HG03439 (cell line): Measurements from ENCODE around the gene MKRN2OS.

Source experiments
- ATAC-seq: cut with Tn5 transposase; IDR thresholded peaks from one replicate; pipeline ENCODE4 v1.9.1; 2021; ENCODE audit warnings: mild to moderate bottlenecking, moderate library complexity; ENCODE audit not compliant: unreplicated experiment

MKRN2OS gene

GRCh38 chr3:12515631-12516030 is 29.7 kb downstream of the MKRN2OS start:
- ATAC-seq = no peak

GRCh38 chr3:12513694-12514446 is 31.4 kb downstream of the MKRN2OS start:
- no peak for ATAC-seq

DNA sequence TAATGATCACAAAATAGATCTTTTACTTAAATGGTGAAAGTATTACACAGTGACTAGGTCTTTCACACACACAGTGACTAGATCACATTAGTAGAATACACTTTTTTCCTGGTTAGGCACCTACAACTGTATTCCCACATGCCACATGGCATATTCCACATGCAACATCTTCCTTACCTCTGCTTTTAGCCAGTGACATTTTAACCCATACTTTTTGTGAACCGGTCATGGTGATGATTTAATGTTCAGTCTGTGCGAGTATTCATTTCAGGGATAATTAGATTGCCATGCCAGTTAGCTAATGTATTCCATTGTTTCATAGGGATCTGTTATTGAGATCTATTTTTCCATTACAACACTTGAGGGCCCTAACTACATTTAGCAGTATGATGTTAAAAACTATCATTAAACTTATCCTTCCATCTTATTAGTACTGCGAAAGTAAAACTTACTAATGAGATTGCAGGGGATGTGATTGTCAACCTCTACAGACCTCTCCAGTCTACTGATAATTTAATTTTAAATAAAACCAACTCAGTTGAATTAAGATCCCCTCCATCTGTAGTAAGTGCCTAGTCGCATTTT is 32.7 kb downstream of the MKRN2OS start:
- no peak for ATAC-seq

GRCh38 chr3:12509466-12509865 is 35.8 kb downstream of the MKRN2OS start:
- ATAC-seq = no peak

GRCh38 chr3:12508291-12508700 is 37.0 kb downstream of the MKRN2OS start:
- ATAC-seq = no peak

DNA sequence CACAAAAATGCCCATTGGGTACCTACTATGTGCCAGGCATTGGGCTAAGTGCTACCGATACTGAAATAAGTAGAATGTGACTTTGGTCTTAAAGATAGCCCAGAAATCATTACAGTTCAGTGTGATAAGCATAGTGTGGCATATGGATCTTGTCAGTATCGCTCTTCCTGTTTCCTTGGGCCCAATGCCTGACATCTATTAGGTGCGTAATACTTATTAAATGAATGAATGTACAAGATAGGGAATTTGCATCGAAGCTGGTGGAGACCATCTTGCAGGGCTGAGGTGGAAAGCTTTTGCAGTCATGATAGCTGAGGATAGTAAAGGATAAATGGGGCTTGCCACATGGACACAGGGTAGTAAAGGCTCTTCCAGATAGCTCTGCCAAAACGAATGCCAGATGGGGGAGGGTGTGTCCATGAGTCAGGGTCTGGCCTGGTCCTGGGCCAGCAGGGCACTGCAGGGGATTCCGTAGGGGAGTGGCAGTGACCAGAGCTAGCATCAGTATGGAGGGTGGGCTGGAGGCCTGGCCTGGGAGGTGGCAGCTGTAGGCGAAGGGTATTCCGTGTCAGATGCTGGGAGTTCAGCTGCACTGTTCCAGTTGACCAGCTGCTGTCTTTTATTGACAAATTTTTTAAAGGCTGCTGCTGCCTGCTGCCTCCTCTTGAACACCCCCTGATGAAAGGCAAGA is 37.6 kb downstream of the MKRN2OS start:
- ATAC-seq = no peak

DNA sequence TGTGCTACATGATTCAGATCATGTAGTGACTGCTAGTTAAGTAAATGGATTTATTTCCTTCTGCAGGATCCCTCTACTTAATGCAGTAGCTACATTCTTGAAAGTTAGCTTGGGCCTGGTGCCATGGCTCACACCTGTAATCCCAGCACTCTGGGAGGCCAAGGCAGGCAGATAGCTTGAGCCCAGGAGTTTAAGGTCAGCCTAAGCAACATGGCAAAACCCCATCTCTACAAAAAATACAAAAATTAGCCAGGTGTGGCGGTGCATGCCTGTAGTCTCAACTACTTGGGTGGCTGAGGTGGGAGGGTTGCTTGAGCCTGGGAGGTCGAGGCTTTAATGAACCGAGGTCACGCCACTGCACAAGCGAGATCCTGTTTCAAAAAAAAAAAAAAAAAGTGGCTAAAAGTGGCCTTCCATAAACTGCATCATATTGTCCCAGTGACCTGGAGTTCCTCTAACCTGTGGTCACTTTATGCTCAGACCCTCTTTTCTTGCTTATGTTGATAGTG is 39.0 kb downstream of the MKRN2OS start:
- ATAC-seq = no peak

GRCh38 chr3:12503126-12503957 is 42.0 kb downstream of the MKRN2OS start:
- no peak for ATAC-seq

DNA sequence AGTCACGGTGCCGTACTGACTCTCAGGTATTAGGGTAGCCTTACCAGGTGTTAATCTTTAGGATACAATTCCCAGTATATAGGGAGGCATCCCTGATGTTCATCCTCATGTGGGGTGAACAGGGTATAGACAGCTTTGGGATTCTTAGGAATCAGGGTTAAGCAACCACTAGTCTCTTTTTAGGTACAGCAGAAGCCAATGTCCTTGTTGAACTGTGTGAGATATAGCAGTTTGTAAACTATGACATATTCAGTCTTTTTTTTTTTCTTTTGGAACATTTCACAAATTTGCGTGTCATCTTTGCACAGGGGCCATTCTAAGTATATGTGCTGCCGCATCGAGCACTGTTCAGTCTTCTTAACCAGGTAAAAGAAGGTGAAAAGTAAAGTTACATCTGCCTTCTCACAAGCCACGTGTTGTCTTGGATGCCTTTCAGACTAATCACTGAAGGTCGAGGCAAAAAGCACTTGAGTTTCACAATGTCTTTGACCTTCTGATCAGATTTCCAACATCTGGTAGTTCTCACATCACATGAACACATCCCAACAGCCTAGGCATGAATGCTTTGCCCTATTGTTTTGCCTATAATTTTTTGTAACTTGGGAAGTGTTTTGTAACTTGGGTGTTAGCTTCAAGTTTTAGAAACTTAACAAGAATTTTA is 43.8 kb downstream of the MKRN2OS start:
- no peak for ATAC-seq

DNA sequence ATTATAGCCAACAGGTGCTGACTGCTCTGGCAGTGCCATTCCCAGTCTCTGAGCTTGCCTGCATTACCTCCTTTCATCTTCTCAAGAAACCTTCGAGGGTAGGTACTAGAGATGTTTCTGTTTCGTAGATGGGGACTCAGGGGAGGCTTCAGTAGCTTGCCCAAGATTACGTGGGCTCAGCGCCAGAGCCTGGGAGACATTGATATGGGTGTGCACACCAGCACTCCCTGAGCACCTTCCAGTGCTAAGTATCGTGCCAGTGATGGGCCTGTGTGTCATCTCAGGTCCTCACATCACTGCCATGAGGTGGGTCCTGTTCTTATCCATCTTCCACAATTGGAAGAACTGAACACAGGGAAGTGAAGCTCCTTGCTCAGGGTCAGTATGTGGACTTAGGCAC is 45.8 kb downstream of the MKRN2OS start:
- ATAC-seq = no peak

- ATAC-seq = no peak
Measured at GRCh38 chr3:12496453-12496761, 48.9 kb downstream of the MKRN2OS start.

GRCh38 chr3:12495749-12496452 is 49.4 kb downstream of the MKRN2OS start:
- ATAC-seq = no peak

DNA sequence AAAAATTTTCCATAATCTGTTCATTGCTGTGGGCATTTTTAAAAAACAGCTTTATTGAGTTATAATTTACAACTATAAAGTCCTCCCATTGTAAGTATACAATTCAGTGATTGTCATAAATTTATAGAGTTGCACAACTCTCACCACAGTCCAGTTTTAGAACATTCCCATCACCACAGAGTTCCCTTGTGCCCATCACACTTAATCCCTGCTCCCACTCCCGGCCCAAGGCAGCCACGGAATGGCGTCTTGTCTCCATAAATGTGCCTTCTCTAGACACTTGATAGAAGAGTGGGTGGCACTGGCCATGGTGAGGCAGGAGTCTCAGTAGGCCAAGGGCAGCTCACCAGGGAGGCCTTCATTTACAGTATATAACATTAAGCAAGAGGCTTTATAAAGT is 54.8 kb downstream of the MKRN2OS start:
- no peak for ATAC-seq

DNA sequence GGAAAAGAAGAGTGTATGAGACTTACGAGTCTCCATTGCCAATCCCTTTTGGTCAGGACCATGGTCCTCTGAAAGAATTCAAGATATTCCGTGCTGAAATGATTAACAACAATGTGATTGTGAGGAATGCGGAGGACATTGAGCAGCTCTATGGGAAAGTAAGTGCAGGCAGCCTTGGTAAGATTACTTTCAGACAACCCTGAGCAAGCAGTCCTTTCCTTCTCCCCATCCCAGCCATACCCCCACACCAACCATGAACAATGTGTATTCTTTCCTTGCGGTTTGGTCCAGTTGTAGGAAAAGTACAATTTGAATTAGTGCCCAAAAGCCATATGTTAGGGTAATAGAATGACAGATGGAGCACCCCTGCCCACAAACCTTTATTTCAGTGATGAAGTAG is 55.5 kb downstream of the MKRN2OS start:
- ATAC-seq = no peak
